Activated T-cell treated with anti-CD3 and anti-CD28 coated beads, Interleukin-2, amount 50 U/mL, for 72 hours (primary cell): ENCODE measurements around the gene PHETA1. TPM values are rescaled to one million over a fixed set of nuclear protein-coding genes. Genes with fewer than 3 reads are reported as not detected.

Source experiments
- ATAC-seq, 2 donors: fragments of 150-1000 bp; cut with Tn5 transposase; replicated peaks in 1 of 2; 2 replicates each; pipeline ENCODE4 v1.10.0; 2021; ENCODE audit warnings: moderate library complexity in 2 of 2, mild to moderate bottlenecking in 1 of 2
- DNase-seq, 2 donors: peaks; one replicate each; pipeline ENCODE4 v3.0.0; 2021 to 2022; ENCODE audit warnings: mixed read lengths in 1 of 2
- H3K27ac Mint-ChIP-seq: one replicate; pipeline ENCODE4 v1.8.0; 2022; ENCODE audit warnings: mild to moderate bottlenecking, moderate library complexity, mixed read lengths
- H3K27me3 Mint-ChIP-seq: one replicate; pipeline ENCODE4 v1.8.0; 2022; ENCODE audit warnings: low read depth, mixed read lengths
- H3K36me3 Mint-ChIP-seq, 2 donors: one replicate each; pipeline ENCODE4 v1.8.0; 2022; ENCODE audit warnings: mixed read lengths in 2 of 2, mild to moderate bottlenecking in 1 of 2; ENCODE audit not compliant: insufficient read depth in 2 of 2
- H3K4me1 Mint-ChIP-seq: one replicate; pipeline ENCODE4 v1.8.0; 2022; ENCODE audit warnings: low read depth, mixed read lengths
- H3K4me3 Mint-ChIP-seq, 2 donors: one replicate each; pipeline ENCODE4 v1.8.0; 2022; ENCODE audit warnings: mild to moderate bottlenecking in 2 of 2, mixed read lengths in 2 of 2, moderate library complexity in 2 of 2
- H3K9me3 Mint-ChIP-seq, 2 donors: one replicate each; pipeline ENCODE4 v1.8.0; 2022; ENCODE audit warnings: mixed read lengths in 2 of 2
- total RNA-seq, 2 donors: library from RNA; stranded (reverse); gene quantifications; one replicate each; pipeline ENCODE4 v1.2.3, GENCODE V29; 2022

Gene PHETA1
- total RNA-seq, 2 donors from 2014 or later: 1.0 to 2.2 TPM

DNA sequence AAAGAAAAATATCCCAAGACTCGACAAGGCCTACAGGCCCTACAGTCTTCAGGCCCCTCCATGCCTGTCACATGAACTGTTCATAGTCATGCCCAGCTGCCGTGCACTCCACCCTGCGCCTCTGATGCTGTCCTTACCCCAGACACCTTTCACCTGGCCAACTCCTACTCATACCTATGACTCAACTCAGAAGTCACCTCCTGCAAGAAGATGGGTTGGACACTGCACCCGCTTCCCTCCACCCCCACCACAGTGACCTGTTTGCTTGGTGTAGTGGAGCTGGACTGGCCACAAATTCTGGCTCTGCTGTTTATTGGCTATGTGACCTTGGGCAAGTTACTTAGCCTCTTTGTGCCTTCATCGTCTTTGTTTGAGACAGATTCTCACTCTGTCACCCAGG is 56.2 kb downstream of the PHETA1 start:
- Mint-ChIP-seq H3K4me3 (no peak overlapping the region), H3K9me3 (no peaks in the 10 kb centered on the region), H3K27ac (no peak overlapping the region), H3K27me3 (peaks cover 6% of the 10 kb centered on the region), H3K36me3 (no peaks in the 10 kb centered on the region), H3K4me1 (peaks cover 13% of the 10 kb centered on the region)
- ATAC-seq (no peak), DNase-seq (no peak)

DNA sequence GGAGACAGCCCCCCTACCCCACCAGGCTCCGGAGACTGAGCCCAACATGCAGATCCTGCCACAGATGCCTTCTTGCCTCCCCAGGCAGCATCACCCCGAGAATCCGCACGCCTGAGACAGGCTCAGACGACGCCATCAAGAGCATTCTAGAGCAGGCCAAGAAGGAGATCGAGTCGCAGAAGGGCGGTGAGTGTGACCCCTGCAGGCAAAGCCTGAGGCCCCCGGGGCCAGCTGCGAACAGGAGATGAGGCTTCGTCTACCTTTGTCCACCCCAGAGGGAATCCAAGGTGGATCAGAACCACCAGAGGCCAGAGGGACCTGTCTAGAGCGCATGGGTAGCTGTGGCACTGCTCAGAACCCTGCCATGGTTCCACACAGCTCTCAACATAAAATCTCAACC is 56.9 kb downstream of the PHETA1 start:
- Mint-ChIP-seq H3K27ac (no peak overlapping the region), H3K4me3 (no peak overlapping the region), H3K9me3 (no peaks in the 10 kb centered on the region), H3K27me3 (peaks cover 6% of the 10 kb centered on the region), H3K4me1 (peaks cover 13% of the 10 kb centered on the region), H3K36me3 (no peaks in the 10 kb centered on the region)
- ATAC-seq (no peak), DNase-seq (no peak)

DNA sequence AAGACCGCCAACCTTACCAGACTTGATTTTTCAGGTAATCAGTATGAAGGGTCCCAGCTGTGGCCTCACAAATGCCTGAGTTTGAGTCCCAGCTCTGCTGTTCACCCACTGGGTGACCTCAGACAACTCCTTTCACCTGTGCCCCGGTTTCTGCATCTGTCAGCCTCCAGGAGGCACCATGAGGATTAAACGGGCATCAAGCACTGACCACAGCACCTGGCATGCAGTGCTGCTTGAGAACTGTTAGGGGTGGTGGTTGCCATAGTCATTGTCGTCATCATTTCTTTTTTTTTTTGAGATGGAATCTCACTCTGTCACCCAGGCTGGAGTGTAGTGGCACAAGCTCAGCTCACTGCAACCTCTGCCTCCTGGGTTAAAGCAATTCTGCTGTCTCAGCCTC is 57.9 kb downstream of the PHETA1 start:
- H3K4me3 Mint-ChIP-seq: no peak overlapping the region
- ATAC-seq: no peak

More for the DNA sequence above, 57.9 kb downstream of the PHETA1 start:
- no peak overlapping the region for H3K27ac Mint-ChIP-seq
- H3K4me1 Mint-ChIP-seq: peaks cover 13% of the 10 kb centered on the region
- H3K27me3 Mint-ChIP-seq: peaks cover 6% of the 10 kb centered on the region
- H3K36me3 Mint-ChIP-seq: no peaks in the 10 kb centered on the region
- peaks cover 0 to 2% of the 10 kb centered on the region in 2 donors for H3K9me3 Mint-ChIP-seq
- DNase-seq: no peak

Other genes with a start within 250 kb of the PHETA1 start
- gene SH2B3, start 36.8 kb upstream of the PHETA1 start, total RNA-seq: 10 to 100 TPM; 33.3 to 37.4 TPM
- 10 to 100 TPM; 45.4 to 47.9 TPM for gene ATXN2, start 230.2 kb upstream of the PHETA1 start, total RNA-seq